Neural cell (in vitro differentiated cells): ENCODE measurements around the gene EREG.

Source experiments
- EZH2 ChIP-seq: fragments of 200-600, 300-800 bp; shearing (Covaris generic), sonication (generic); IDR thresholded peaks from 2 replicates; pipeline ENCODE4 v1.6.1; 2014; ENCODE audit warnings: antibody characterized with exemption, low read length, borderline replicate concordance, mild to moderate bottlenecking; ENCODE audit not compliant: insufficient read depth, poor library complexity, severe bottlenecking
- MXI1 ChIP-seq: fragments of 450-650 bp; conservative IDR thresholded peaks from 2 replicates; pipeline ENCODE4 v1.6.1; 2014; ENCODE audit warnings: antibody characterized with exemption, mild to moderate bottlenecking; ENCODE audit not compliant: poor library complexity, severe bottlenecking
- POLR2AphosphoS5 ChIP-seq: IDR thresholded peaks from 2 replicates; pipeline ENCODE4 v1.6.1; 2012
- TF ChIP-seq, protein P1 (sequence below): fragments of 450-650 bp; IDR thresholded peaks from 2 replicates; pipeline ENCODE4 v1.5.1; 2014; ENCODE audit warnings: antibody characterized with exemption, mild to moderate bottlenecking, moderate library complexity; ENCODE audit not compliant: poor library complexity, severe bottlenecking
- TF ChIP-seq, protein P2 (sequence below): IDR thresholded peaks from 2 replicates; pipeline ENCODE4 v1.6.1; 2012; ENCODE audit warnings: borderline replicate concordance

DNA sequence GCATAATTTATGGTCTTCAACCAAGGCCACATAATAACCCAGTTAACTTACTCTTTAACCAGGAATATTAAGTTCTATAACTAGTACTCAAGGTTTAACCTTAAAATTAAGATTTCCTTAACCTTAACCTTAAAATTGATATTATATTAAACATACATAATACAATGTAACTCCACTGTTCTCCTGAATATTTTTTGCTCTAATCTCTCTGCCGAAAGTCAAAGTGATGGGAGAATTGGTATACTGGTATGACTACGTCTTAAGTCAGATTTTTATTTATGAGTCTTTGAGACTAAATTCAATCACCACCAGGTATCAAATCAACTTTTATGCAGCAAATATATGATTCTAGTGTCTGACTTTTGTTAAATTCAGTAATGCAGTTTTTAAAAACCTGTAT is 22.8 kb downstream of the EREG start:
- TF ChIP-seq, protein P1, sequence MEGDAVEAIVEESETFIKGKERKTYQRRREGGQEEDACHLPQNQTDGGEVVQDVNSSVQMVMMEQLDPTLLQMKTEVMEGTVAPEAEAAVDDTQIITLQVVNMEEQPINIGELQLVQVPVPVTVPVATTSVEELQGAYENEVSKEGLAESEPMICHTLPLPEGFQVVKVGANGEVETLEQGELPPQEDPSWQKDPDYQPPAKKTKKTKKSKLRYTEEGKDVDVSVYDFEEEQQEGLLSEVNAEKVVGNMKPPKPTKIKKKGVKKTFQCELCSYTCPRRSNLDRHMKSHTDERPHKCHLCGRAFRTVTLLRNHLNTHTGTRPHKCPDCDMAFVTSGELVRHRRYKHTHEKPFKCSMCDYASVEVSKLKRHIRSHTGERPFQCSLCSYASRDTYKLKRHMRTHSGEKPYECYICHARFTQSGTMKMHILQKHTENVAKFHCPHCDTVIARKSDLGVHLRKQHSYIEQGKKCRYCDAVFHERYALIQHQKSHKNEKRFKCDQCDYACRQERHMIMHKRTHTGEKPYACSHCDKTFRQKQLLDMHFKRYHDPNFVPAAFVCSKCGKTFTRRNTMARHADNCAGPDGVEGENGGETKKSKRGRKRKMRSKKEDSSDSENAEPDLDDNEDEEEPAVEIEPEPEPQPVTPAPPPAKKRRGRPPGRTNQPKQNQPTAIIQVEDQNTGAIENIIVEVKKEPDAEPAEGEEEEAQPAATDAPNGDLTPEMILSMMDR = no peak
- TF ChIP-seq MXI1 (no peak), EZH2 (no peak), POLR2AphosphoS5 (no peak)
- TF ChIP-seq, protein P2, sequence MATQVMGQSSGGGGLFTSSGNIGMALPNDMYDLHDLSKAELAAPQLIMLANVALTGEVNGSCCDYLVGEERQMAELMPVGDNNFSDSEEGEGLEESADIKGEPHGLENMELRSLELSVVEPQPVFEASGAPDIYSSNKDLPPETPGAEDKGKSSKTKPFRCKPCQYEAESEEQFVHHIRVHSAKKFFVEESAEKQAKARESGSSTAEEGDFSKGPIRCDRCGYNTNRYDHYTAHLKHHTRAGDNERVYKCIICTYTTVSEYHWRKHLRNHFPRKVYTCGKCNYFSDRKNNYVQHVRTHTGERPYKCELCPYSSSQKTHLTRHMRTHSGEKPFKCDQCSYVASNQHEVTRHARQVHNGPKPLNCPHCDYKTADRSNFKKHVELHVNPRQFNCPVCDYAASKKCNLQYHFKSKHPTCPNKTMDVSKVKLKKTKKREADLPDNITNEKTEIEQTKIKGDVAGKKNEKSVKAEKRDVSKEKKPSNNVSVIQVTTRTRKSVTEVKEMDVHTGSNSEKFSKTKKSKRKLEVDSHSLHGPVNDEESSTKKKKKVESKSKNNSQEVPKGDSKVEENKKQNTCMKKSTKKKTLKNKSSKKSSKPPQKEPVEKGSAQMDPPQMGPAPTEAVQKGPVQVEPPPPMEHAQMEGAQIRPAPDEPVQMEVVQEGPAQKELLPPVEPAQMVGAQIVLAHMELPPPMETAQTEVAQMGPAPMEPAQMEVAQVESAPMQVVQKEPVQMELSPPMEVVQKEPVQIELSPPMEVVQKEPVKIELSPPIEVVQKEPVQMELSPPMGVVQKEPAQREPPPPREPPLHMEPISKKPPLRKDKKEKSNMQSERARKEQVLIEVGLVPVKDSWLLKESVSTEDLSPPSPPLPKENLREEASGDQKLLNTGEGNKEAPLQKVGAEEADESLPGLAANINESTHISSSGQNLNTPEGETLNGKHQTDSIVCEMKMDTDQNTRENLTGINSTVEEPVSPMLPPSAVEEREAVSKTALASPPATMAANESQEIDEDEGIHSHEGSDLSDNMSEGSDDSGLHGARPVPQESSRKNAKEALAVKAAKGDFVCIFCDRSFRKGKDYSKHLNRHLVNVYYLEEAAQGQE = no peak
